ENCODE measurements around the gene SPAG9.

Gene SPAG9

DNA sequence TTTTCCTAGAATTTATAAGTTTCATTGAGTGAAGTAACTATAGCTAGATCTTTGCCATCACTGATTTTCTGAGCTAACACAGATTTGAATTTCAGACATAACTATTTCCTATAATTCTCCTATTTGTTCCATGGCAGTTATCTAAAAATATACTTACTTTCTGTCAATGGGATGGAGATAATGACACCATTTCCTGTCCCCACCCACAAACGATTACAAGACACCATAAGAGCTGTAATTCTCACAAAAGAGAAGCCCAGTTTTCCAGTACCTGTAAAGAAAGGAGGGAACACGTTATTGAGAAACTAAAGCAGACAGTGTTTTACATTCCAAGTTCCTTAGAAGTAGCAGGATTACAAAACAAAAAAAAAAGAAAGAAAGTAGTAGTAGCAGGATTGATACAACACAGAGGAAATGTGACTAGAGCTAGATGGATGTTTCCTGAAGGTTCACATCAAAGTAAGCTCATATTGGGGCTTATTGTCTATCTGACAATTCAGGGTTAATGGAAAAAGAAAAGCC, 143.7 kb downstream of the SPAG9 start:
- Histone ChIP-seq H3K27ac (replicated peaks; ENCODE audit: low read length) (no peak overlapping the region), H4K8ac (ENCODE audit: low read depth, low read length) (no peak overlapping the region), H3K36me3 (replicated peaks in 1 of 2; ENCODE audit: control insufficient read depth in 2 of 2, insufficient read depth in 2 of 2, low read length in 2 of 2) (peaks cover 27 to 100% of the 10 kb centered on the region in 2 donors), H3K4me1 (ENCODE audit: control insufficient read depth in 2 of 2, insufficient read depth in 1 of 2, low read depth in 1 of 2, low read length in 2 of 2) (no peaks in the 10 kb centered on the region), H2BK120ac (ENCODE audit: low read depth, low read length) (no peak overlapping the region), H2BK12ac (ENCODE audit: low read length) (no peak overlapping the region), H3K9ac (ENCODE audit: low read depth, low read length, poor library complexity) (no peak overlapping the region), H2BK15ac (ENCODE audit: low read length) (no peak overlapping the region), H3K27me3 (ENCODE audit: control insufficient read depth in 3 of 3, insufficient read depth in 3 of 3, low read depth in 1 of 3, low read length in 3 of 3) (no peaks in the 10 kb centered on the region), H2AFZ (ENCODE audit: low read length) (no peak overlapping the region), H3K4ac (ENCODE audit: low read length) (no peak overlapping the region), H3K18ac (ENCODE audit: low read length) (no peak overlapping the region), H3K4me2 (ENCODE audit: insufficient read depth, low read length, poor library complexity, severe bottlenecking) (no peak overlapping the region), H3K4me3 (ENCODE audit: low read length in 2 of 2) (no peak overlapping the region), H4K91ac (ENCODE audit: low read depth, low read length, poor library complexity) (no peak overlapping the region), H3K14ac (ENCODE audit: low read length) (no peak overlapping the region), H3K23ac (ENCODE audit: low read depth, low read length, poor library complexity) (no peak overlapping the region), H3K9me3 (replicated peaks in 1 of 2; ENCODE audit: control insufficient read depth in 2 of 2, insufficient read depth in 1 of 2, low read depth in 1 of 2, low read length in 2 of 2) (no peaks in the 10 kb centered on the region), H2BK5ac (ENCODE audit: low read length) (no peak overlapping the region), H2AK5ac (ENCODE audit: low read depth, low read length) (no peak overlapping the region), H3K79me1 (ENCODE audit: low read depth, low read length) (no peaks in the 10 kb centered on the region)
- DNase-seq (ENCODE audit: low spot score), result no peak
- no CpG with 5 or more reads among the region's 2 CpGs for WGBS, 2 donors (ENCODE audit: extremely low coverage in 2 of 2, insufficient read length in 2 of 2, insufficient replicate concordance in 1 of 2)

DNA sequence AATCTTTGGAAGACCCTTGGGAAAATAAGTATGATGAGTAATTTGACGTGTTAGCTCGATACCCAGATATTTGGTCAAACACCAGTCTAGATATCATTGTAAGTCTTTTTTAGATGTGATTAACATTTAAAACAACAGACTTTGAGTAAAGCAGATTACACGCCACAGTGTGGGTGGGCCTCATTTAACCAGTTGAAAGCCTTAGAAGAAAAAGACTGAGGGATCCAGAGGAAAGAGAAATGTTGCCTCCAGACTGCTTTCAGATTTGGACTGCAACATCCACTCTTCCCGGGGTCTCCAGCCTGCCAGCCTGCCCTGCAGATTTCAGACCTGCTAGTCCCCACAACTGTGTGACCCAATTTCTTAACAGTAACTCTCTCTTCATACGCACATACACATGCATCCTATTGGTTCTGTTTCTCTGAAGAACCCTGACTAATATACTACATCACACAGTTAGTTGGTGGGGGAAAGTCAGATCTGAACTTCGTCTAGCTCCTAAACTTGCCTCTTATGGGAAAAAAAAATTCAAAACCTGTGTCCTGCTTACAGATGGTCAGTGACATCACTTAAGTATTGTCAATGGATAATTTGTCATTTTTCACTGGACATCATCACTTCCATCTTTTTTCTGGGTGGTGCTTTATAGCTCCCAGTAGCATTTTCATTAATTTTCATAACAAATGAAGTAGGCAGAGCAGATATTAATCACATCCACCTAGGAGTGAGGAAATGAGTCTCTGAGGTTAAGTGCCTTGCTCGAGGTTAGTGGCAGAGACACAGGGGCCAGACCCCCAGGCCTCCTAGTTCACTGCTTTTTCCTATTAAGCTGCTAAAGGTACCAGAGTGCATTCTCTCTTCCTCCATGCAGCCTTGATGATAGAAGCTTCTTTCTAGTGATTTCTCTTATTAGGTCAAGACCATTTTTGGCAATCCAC, 146.8 kb downstream of the SPAG9 start:
- no peak for DNase-seq (ENCODE audit: low spot score)
- Histone ChIP-seq H2BK12ac (ENCODE audit: low read length) (no peak overlapping the region), H2BK5ac (ENCODE audit: low read length) (no peak overlapping the region), H3K4ac (ENCODE audit: low read length) (no peak overlapping the region), H3K9ac (ENCODE audit: low read depth, low read length, poor library complexity) (no peak overlapping the region), H2BK120ac (ENCODE audit: low read depth, low read length) (no peak overlapping the region), H2AFZ (ENCODE audit: low read length) (no peak overlapping the region), H3K18ac (ENCODE audit: low read length) (no peak overlapping the region), H4K91ac (ENCODE audit: low read depth, low read length, poor library complexity) (no peak overlapping the region), H2AK5ac (ENCODE audit: low read depth, low read length) (no peak overlapping the region), H3K27ac (replicated peaks; ENCODE audit: low read length) (no peak overlapping the region), H2BK15ac (ENCODE audit: low read length) (no peak overlapping the region), H3K9me3 (replicated peaks in 1 of 2; ENCODE audit: control insufficient read depth in 2 of 2, insufficient read depth in 1 of 2, low read depth in 1 of 2, low read length in 2 of 2) (no peaks in the 10 kb centered on the region), H4K8ac (ENCODE audit: low read depth, low read length) (no peak overlapping the region), H3K4me1 (ENCODE audit: control insufficient read depth in 2 of 2, insufficient read depth in 1 of 2, low read depth in 1 of 2, low read length in 2 of 2) (no peaks in the 10 kb centered on the region), H3K14ac (ENCODE audit: low read length) (no peak overlapping the region), H3K4me2 (ENCODE audit: insufficient read depth, low read length, poor library complexity, severe bottlenecking) (no peak overlapping the region), H3K4me3 (ENCODE audit: low read length in 2 of 2) (no peak overlapping the region), H3K79me1 (ENCODE audit: low read depth, low read length) (no peaks in the 10 kb centered on the region), H3K36me3 (replicated peaks in 1 of 2; ENCODE audit: control insufficient read depth in 2 of 2, insufficient read depth in 2 of 2, low read length in 2 of 2) (peaks cover 26 to 97% of the 10 kb centered on the region in 2 donors), H3K23ac (ENCODE audit: low read depth, low read length, poor library complexity) (no peak overlapping the region), H3K27me3 (ENCODE audit: control insufficient read depth in 3 of 3, insufficient read depth in 3 of 3, low read depth in 1 of 3, low read length in 3 of 3) (no peaks in the 10 kb centered on the region)
- no CpG with 5 or more reads among the region's 7 CpGs for WGBS, 2 donors (ENCODE audit: extremely low coverage in 2 of 2, insufficient read length in 2 of 2, insufficient replicate concordance in 1 of 2)

DNA sequence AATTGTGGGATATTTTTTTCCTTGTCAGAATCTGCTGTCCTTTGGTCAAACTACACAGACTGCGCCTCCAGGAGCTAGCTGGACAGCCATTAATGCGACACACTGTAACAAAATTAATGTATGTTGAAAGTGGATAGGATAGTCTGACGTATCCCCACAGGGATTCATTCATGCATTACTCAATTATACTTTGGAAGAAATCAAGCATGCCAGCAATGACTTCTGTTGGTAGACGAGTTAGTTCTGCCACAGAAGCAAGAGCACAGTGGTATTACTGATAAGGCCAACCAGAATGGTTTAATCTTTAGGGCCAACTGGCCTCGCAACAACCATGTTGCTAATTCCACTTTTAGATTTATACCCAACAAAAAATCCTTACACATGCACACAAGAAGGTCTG, 148.1 kb downstream of the SPAG9 start:
- no CpG with 5 or more reads among the region's 5 CpGs for WGBS, 2 donors (ENCODE audit: extremely low coverage in 2 of 2, insufficient read length in 2 of 2, insufficient replicate concordance in 1 of 2)
- no peak overlapping the region for H3K14ac ChIP-seq (ENCODE audit: low read length)
- no peak overlapping the region for H3K27ac ChIP-seq (replicated peaks; ENCODE audit: low read length)
- no peak overlapping the region for H3K4me2 ChIP-seq (ENCODE audit: insufficient read depth, low read length, poor library complexity, severe bottlenecking)
- H4K91ac ChIP-seq (ENCODE audit: low read depth, low read length, poor library complexity), result no peak overlapping the region
- H2BK15ac ChIP-seq (ENCODE audit: low read length), result no peak overlapping the region
- H3K4me1 ChIP-seq (ENCODE audit: control insufficient read depth in 2 of 2, insufficient read depth in 1 of 2, low read depth in 1 of 2, low read length in 2 of 2), result no peaks in the 10 kb centered on the region
- DNase-seq (ENCODE audit: low spot score), result no peak
- no peak overlapping the region for H3K4me3 ChIP-seq (ENCODE audit: low read length in 2 of 2)
- H2AK5ac ChIP-seq (ENCODE audit: low read depth, low read length), result no peak overlapping the region
- no peak overlapping the region for H3K23ac ChIP-seq (ENCODE audit: low read depth, low read length, poor library complexity)
- no peaks in the 10 kb centered on the region for H3K9me3 ChIP-seq (replicated peaks in 1 of 2; ENCODE audit: control insufficient read depth in 2 of 2, insufficient read depth in 1 of 2, low read depth in 1 of 2, low read length in 2 of 2)
- peaks cover 20 to 96% of the 10 kb centered on the region in 2 donors for H3K36me3 ChIP-seq (replicated peaks in 1 of 2; ENCODE audit: control insufficient read depth in 2 of 2, insufficient read depth in 2 of 2, low read length in 2 of 2)
- no peak overlapping the region for H2BK120ac ChIP-seq (ENCODE audit: low read depth, low read length)
- H3K27me3 ChIP-seq (ENCODE audit: control insufficient read depth in 3 of 3, insufficient read depth in 3 of 3, low read depth in 1 of 3, low read length in 3 of 3), result no peaks in the 10 kb centered on the region
- H2BK5ac ChIP-seq (ENCODE audit: low read length), result no peak overlapping the region
- no peak overlapping the region for H2AFZ ChIP-seq (ENCODE audit: low read length)
- H3K18ac ChIP-seq (ENCODE audit: low read length), result no peak overlapping the region
- H3K4ac ChIP-seq (ENCODE audit: low read length), result no peak overlapping the region
- H3K9ac ChIP-seq (ENCODE audit: low read depth, low read length, poor library complexity), result no peak overlapping the region
- no peak overlapping the region for H4K8ac ChIP-seq (ENCODE audit: low read depth, low read length)
- H2BK12ac ChIP-seq (ENCODE audit: low read length), result no peak overlapping the region
- no peaks in the 10 kb centered on the region for H3K79me1 ChIP-seq (ENCODE audit: low read depth, low read length)

DNA sequence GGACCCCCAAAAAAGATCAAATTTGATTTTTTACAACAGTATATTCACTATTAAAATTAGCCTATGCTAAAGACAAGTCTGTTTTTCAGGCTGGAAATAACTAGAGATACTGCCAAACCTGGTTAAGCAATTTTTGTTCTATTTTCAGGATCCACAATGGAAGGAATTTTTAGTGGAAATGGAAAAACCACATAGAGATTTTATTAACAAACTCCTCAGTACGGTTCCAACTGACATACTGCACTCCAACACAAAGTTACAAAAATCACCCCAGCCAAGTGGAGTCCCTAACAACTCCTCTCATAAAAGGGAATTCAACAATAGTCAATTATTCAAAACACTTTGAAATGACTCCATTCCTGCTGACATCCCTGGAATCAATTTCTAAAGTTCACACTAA, 152.9 kb downstream of the SPAG9 start:
- no peak overlapping the region for H3K4me3 ChIP-seq (ENCODE audit: low read length in 2 of 2)
- no peak overlapping the region for H4K91ac ChIP-seq (ENCODE audit: low read depth, low read length, poor library complexity)
- no peak overlapping the region for H3K27ac ChIP-seq (replicated peaks; ENCODE audit: low read length)
- no peak overlapping the region for H2BK15ac ChIP-seq (ENCODE audit: low read length)
- no peak overlapping the region for H3K4ac ChIP-seq (ENCODE audit: low read length)
- DNase-seq (ENCODE audit: low spot score), result no peak
- H4K8ac ChIP-seq (ENCODE audit: low read depth, low read length), result no peak overlapping the region
- no peaks in the 10 kb centered on the region for H3K27me3 ChIP-seq (ENCODE audit: control insufficient read depth in 3 of 3, insufficient read depth in 3 of 3, low read depth in 1 of 3, low read length in 3 of 3)
- H3K23ac ChIP-seq (ENCODE audit: low read depth, low read length, poor library complexity), result no peak overlapping the region
- no peak overlapping the region for H2BK5ac ChIP-seq (ENCODE audit: low read length)
- no peaks in the 10 kb centered on the region for H3K4me1 ChIP-seq (ENCODE audit: control insufficient read depth in 2 of 2, insufficient read depth in 1 of 2, low read depth in 1 of 2, low read length in 2 of 2)
- no peaks in the 10 kb centered on the region for H3K9me3 ChIP-seq (replicated peaks in 1 of 2; ENCODE audit: control insufficient read depth in 2 of 2, insufficient read depth in 1 of 2, low read depth in 1 of 2, low read length in 2 of 2)
- H3K4me2 ChIP-seq (ENCODE audit: insufficient read depth, low read length, poor library complexity, severe bottlenecking), result no peak overlapping the region
- no peak overlapping the region for H2BK120ac ChIP-seq (ENCODE audit: low read depth, low read length)
- no CpG with 5 or more reads among the region's 1 CpG for WGBS, 2 donors (ENCODE audit: extremely low coverage in 2 of 2, insufficient read length in 2 of 2, insufficient replicate concordance in 1 of 2)
- H3K14ac ChIP-seq (ENCODE audit: low read length), result no peak overlapping the region
- no peak overlapping the region for H3K9ac ChIP-seq (ENCODE audit: low read depth, low read length, poor library complexity)
- H2BK12ac ChIP-seq (ENCODE audit: low read length), result no peak overlapping the region
- no peak overlapping the region for H2AFZ ChIP-seq (ENCODE audit: low read length)
- peaks cover 17 to 94% of the 10 kb centered on the region in 2 donors for H3K36me3 ChIP-seq (replicated peaks in 1 of 2; ENCODE audit: control insufficient read depth in 2 of 2, insufficient read depth in 2 of 2, low read length in 2 of 2)
- H2AK5ac ChIP-seq (ENCODE audit: low read depth, low read length), result no peak overlapping the region
- no peak overlapping the region for H3K18ac ChIP-seq (ENCODE audit: low read length)
- no peaks in the 10 kb centered on the region for H3K79me1 ChIP-seq (ENCODE audit: low read depth, low read length)
